ENCODE measurements around the gene CACNB2.

- TF ChIP-seq, protein P1, sequence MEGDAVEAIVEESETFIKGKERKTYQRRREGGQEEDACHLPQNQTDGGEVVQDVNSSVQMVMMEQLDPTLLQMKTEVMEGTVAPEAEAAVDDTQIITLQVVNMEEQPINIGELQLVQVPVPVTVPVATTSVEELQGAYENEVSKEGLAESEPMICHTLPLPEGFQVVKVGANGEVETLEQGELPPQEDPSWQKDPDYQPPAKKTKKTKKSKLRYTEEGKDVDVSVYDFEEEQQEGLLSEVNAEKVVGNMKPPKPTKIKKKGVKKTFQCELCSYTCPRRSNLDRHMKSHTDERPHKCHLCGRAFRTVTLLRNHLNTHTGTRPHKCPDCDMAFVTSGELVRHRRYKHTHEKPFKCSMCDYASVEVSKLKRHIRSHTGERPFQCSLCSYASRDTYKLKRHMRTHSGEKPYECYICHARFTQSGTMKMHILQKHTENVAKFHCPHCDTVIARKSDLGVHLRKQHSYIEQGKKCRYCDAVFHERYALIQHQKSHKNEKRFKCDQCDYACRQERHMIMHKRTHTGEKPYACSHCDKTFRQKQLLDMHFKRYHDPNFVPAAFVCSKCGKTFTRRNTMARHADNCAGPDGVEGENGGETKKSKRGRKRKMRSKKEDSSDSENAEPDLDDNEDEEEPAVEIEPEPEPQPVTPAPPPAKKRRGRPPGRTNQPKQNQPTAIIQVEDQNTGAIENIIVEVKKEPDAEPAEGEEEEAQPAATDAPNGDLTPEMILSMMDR (IDR thresholded peaks at IDR 0.05), result no peak
- TF ChIP-seq POLR2A (IDR thresholded peaks at IDR 0.05), result no peak
- TF ChIP-seq EP300 (IDR thresholded peaks at IDR 0.05), result no peak
- TF ChIP-seq POLR2AphosphoS5 (IDR thresholded peaks at IDR 0.05), result no peak
Measured at GRCh38 chr10:18540195-18540594, 400.0 kb downstream of the CACNB2 start.
